ENCODE results near the gene IL12RB1.
A peak's percentile ranks its signal among the peaks of the same experiment; 100 is the strongest.
"Not testable (repeated sequence)": the region's sequence is repeated elsewhere in the genome, so short reads cannot be mapped to it uniquely, and the experiment has no call there.

The IL12RB1 gene

DNA sequence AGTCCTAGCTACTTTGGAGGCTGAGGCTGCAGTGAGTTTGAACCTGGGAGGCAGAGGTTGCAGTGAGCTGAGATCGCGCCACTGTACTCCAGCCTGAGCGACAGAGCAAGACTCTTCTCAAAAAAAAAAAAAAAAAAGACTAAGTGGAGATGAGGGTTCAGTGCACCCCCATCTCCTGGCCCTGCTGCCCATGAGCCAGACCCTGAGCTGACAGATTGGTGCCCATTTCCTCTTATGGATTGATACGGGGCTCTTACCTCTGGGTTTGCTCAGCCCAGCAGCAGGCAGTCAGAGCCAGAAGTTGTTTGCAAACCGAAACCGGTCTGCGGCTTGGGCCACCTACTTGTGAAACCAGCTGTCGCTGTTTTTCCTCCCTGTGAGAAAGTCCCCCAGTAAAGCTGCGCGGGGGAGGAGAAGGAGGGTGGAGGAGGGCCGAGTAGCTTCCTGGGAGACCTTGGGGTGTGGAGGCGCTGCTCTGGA lies 41.9 kb downstream of the IL12RB1 start:
- DNase-seq: peak; percentile 58 to 91 (median 70)

GRCh38 chr19:18043676-18044075 lies 43.1 kb downstream of the IL12RB1 start:
- DNase-seq: no peak

GRCh38 chr19:18041054-18041453 lies 45.7 kb downstream of the IL12RB1 start:
- DNase-seq: no peak

DNA sequence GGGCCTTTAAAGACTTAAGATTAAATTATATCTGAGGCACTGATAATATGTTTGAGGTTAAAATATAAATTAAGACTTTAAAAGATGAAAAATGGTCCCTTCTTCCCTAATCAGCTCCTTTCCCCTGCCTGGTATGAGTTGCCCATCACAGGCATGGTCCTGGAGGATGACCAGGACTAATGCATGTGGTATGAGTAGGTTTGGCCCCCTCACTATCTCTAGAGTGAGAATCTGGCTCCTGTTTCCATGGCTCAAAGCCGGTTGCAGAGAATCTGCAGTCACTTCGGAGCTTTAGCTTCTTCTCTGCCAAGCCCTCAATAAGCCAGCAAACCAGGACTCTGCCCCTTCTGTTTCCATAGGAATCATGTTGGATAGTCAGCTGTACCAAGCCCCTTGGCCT lies 54.6 kb downstream of the IL12RB1 start:
- DNase-seq: not testable (repeated sequence)

GRCh38 chr19:18031401-18031800 lies 55.3 kb downstream of the IL12RB1 start:
- not testable (repeated sequence) for DNase-seq

DNA sequence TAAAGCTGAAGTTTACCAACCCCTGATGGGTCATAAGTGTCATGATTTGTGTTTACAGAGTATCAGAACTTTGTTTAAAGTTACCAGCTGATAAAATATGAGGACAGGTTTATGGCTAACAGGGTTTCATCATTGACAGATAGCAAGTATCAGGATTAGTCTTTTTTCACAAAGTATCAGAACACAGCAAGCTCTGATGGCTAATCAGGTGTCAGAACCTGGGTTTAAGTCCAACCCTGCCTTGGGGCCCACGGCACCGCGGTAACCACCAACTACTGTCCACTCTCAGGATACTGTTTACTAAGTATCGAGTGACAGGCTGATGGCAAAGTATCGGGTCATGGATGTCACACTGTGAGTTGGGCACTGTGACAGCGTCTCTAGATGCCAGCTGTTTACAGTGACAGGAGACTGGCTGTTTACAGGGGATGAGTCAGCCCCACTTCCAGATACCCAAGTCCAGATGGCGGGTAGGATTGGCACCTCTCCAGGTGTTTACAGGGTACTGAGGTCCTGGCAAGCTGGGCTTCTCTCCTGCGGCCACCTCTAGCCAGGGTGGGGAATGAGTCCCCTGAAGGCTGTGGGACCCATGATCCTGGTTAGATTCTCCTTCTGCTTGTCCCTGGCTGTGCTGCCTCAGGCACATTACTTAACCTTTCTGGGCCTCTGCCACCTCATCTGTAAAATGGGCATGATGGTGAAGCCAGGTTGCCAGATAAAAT lies 57.0 kb downstream of the IL12RB1 start:
- no peak for DNase-seq

DNA sequence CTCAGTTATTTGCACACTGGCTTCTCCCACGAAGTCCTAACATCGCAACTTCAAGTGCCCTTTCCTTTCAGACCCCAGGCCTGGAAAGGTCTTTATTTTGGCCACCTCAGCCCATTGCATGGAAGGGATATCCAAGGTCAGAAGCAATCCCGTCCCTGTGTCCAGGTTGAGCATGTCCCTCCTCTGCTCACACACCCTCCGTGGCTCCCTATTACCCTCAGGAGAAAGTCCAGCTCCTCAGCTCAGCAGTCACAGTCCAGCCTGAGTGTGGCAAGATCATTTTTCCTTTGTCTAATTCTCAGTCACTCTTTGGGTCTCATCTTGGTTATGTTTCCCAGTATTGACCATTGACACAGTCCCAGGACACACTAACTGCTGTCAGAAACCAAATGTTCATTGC lies 59.6 kb downstream of the IL12RB1 start:
- DNase-seq: no peak

DNA sequence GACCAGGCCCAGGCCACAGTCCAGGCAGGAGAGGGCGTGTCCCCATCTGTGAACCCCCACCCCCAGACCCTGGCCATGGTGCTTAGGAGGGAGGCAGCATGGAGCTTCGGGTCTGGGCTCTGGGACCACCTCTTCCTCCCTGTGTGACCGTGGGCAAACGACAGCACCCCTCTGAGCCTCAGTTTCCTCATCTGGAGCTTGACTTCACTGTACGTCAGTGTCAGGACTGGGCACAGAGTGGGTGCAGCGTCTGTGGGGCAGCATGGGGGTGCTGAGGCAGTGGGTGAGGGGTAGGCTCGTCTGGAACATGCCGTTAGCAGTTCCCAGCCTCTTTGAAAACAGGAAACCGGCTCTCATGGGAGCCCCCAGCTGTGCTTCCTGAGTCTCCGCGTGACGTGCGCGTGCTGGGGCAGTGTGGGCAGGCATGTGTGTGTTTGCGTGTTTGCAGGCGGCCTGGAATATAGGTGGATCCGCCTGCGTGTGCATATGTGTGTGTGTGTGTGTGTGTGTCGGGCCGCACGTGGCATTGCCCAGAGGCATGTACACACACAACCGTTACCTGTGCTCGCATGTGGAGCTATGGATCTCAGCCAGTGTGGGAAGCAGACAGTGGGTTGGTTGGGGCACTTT lies 63.0 kb downstream of the IL12RB1 start:
- peak; percentile 67 to 79 (median 76) for DNase-seq

DNA sequence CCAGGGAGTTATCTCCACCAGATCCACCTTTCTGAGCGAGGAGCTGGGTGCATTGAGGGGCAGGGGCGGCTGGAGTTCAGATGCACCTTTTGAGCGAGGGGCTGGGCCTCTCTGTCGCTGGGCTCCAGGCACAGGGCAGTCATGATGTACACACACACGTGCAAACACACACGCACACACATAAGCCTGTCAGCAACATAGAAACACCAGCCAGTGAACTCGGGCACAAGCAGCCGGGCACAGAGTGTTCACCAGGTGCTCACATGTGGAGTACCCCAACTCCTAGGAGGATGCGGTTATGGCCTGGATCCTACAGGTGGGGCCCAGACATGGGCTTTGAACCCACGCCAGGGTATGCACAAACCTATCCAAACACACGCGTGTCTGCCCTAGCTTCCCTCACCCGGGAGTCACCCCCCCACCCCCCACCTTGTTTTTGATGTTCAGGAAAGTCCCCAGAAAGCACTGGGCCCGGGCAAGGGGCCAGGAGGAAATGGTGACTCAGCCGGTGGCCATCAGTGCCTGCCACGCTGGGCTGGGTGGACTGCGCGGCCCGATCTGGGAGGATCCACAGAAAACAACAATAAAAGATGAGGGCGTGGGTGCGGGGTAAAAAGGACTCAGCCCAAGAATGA lies 65.5 kb downstream of the IL12RB1 start:
- DNase-seq: peak; percentile 60 to 76 (median 64)

DNA sequence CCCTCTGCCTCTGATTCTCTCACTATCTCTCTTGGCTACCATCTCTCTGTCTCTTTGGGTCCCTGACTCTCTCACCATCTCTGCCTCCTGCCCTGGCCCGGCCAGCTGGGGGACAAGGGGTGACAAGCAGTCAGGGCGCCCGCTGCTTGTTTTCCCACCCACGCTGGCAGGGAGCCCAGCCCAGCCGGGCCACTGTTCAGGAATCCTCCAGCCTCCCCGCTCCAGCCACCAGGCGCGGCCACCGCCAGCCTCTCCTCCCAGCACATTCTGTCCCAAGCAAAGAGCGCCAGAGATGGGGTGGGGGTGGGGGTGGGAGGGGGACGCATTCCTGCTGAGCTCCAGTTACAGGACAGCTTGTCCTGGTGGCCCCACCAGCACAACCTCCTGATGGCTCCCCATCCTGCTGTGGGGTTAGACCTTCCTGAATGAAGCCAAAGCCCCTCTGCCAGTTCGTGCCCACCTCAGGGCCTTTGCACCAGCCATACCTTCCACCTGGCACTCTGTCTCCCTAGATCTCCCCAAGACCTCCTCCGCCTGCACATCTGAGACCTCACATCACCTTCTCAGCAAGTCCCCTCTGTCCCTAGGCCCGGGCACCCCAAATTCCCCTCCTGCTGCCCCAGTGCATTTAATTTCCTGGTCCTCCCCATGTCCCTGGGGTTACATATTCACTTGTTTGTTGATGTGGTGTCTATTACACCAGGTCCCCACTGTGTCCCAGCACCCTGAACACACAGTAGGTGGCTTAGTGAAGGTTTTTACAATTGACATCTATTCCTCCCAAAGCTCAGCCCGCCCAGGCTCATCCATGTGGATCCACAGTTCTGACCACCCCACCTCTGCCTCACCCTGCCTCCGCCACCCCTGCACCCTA lies 66.3 kb downstream of the IL12RB1 start:
- no peak for DNase-seq

DNA sequence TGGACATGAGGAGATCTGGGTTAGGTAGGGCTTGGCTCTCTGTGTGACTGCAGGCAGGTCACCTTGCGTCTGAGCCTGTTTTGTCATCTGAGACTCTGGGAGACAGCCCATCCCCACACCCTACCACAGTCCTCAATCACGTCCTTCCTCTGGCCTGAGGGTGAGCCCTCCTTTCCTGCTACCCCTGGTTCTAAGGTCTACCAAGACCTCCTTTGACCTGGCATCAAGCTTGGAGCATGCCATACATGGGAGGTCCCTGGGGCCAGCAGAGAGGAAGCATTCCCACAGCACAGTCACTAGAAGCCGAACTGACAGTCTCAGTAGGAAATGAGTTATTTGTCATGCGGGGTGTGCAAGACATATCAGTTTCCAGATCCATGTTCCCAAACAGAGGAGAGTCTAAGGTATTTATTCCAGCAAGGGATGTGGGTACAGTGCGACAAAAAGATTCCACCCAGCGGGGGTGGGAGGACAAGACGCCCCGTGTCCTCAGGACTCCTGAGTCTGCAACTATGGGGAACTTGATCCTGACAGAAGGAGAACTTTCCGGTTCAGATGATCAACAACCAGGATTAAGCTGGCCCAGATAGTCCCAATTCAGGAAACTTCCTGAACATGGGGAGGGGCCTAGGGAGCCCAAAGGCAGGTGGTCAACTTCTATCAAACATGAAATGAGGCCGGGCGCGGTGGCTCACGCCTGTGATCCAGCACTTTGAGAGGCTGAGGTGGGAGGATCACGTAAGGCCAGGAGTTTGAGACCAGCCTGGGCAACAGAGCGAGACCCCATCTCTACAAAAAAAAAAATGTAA lies 69.3 kb downstream of the IL12RB1 start:
- no peak for DNase-seq

DNA sequence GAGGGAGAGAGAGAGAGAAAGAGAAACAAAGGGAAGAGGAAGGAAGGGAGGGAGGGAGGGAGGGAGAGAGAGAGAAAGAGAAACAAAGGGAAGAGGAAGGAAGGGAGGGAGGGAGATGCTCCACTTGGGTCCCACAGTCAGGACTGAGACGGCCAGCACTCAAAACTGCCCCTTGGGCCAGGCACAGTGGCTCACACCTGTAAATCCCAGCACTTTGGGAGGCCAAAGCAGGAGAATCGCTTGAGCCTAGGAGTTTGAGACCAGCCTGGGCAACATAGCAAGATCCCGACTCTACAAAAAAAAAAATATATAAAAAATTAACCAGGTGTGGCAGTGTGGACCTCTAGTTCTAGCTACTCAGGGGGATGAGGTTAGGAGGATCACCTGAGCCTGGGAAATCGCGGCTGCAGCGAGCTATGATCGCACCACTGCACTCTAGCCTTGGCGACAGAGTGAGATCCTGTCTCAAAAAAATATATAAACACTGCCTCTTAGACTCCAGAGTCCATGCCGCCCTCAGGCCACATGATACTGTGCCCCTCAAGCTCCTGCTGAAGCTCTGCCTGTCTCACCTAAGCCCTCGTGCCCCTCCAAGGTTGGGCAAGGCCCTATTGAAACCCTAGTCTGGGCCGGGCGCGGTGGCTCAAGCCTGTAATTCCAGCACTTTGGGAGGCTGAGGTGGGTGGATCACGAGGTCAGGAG lies 70.4 kb downstream of the IL12RB1 start:
- DNase-seq: no peak

- peak in 3 of 5 donors; percentile 42 to 59 (median 56) for DNase-seq
Measured at GRCh38 chr19:18014197-18014596, 72.5 kb downstream of the IL12RB1 start.

DNA sequence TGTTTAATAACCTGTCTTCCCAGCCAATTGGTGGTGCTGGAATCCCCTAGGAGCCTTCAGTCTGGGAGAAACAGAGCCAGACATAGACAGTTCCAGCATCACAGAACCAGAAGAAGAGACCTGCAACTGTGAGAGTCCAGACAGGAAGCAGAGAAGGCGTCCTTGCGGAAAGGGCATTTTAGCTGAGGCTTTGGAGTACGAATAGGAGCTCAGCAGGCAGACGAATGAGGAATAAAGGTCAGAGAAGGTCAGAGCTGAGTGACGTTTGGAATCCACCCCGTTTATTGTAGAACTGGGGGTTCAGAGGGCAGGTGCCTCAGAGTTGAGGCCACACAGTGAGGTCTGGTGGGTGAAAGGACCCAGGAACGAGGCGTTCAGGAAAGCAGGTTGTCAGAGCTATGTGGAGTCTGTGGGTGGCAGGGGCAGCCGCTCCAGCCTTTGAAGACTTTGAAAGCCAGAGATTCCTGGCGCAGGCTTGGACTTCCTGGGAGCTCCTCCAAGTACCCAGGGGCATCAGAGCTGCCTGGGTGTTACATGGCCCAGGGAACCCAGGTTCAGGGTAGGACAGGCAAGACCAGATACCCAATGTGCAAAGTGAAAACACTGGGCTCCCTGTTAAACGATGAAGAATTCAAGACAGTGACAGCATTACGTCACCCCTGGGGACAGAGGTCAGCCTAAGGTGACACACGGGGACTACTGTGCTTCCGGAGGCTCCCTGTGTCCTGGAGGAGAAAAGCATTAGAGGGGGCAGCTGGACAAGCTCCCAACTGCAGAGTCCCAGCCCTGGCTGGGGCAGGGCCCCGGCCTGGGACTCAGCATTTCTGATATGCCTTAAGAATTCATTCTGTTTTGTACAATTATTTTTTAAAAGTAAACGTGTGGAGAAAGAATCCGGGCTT lies 73.3 kb downstream of the IL12RB1 start:
- no peak for DNase-seq

- DNase-seq: no peak
Measured at GRCh38 chr19:18010149-18010548, 76.6 kb downstream of the IL12RB1 start.

- DNase-seq: no peak
Measured at GRCh38 chr19:18009412-18010066, 77.2 kb downstream of the IL12RB1 start.

Measured in T-helper 1 cell (primary cell).